DMS53 (cell line): Measurements from ENCODE around the gene CNGA1.
"Not testable (repeated sequence)": the region's sequence is repeated elsewhere in the genome, so short reads cannot be mapped to it uniquely, and the experiment has no call there.

ENCODE experiments used
- DNase-seq: peaks from one replicate; lab custom pipeline; 2025; lab: John Stamatoyannopoulos, UW

Gene CNGA1

GRCh38 chr4:48030470-48030869 lies 14.0 kb upstream of the CNGA1 start:
- no peak for DNase-seq

GRCh38 chr4:48028696-48029095 lies 12.2 kb upstream of the CNGA1 start:
- no peak for DNase-seq

GRCh38 chr4:48027653-48028052 lies 11.2 kb upstream of the CNGA1 start:
- no peak for DNase-seq

GRCh38 chr4:48025005-48025404 lies 8.5 kb upstream of the CNGA1 start:
- DNase-seq, result peak; percentile 92

GRCh38 chr4:48024522-48024921 lies 8.0 kb upstream of the CNGA1 start:
- DNase-seq, result peak; percentile 59

GRCh38 chr4:48022192-48022799 lies 5.8 kb upstream of the CNGA1 start:
- DNase-seq, result no peak

GRCh38 chr4:48021100-48021499 lies 4.6 kb upstream of the CNGA1 start:
- DNase-seq, result no peak

GRCh38 chr4:48018112-48018511 lies 1.6 kb upstream of the CNGA1 start:
- no peak for DNase-seq

GRCh38 chr4:48017108-48017571 lies 659 bp upstream of the CNGA1 start:
- peak; percentile 80 for DNase-seq

GRCh38 chr4:48015678-48016077 lies 803 bp downstream of the CNGA1 start:
- DNase-seq, result peak; percentile 50

- DNase-seq, result peak; percentile 31
These were observed 1.3 kb downstream of the CNGA1 start for GRCh38 chr4:48015216-48015615.

- peak; percentile 15 for DNase-seq
These were observed 3.7 kb downstream of the CNGA1 start for GRCh38 chr4:48012824-48013223.

GRCh38 chr4:48011722-48012121 lies 4.8 kb downstream of the CNGA1 start:
- no peak for DNase-seq

- DNase-seq, result not testable (repeated sequence)
These were observed 5.6 kb downstream of the CNGA1 start for GRCh38 chr4:48010906-48011305.

GRCh38 chr4:48008021-48008596 lies 8.4 kb downstream of the CNGA1 start:
- peak; percentile 62 for DNase-seq

- peak; percentile 20 for DNase-seq
These were observed 10.7 kb downstream of the CNGA1 start for GRCh38 chr4:48005781-48006180.

GRCh38 chr4:48003568-48003967 lies 12.9 kb downstream of the CNGA1 start:
- peak; percentile 85 for DNase-seq

- no peak for DNase-seq
These were observed 14.2 kb downstream of the CNGA1 start for GRCh38 chr4:48002267-48002666.

- DNase-seq, result no peak
These were observed 20.5 kb downstream of the CNGA1 start for GRCh38 chr4:47996021-47996420.

- DNase-seq, result not testable (repeated sequence)
These were observed 24.0 kb downstream of the CNGA1 start for GRCh38 chr4:47992475-47992874.

- peak; percentile 34 for DNase-seq
These were observed 26.3 kb downstream of the CNGA1 start for GRCh38 chr4:47990145-47990544.

- DNase-seq, result no peak
These were observed 41.9 kb downstream of the CNGA1 start for GRCh38 chr4:47974566-47974965.

GRCh38 chr4:47972721-47973120 lies 43.8 kb downstream of the CNGA1 start:
- DNase-seq, result peak; percentile 14

GRCh38 chr4:47972181-47972580 lies 44.3 kb downstream of the CNGA1 start:
- no peak for DNase-seq
